HEK293T (cell line): ENCODE measurements around the gene PLXDC1.

Experiments used
- CTCF ChIA-PET: fragments of 350-600 bp; formaldehyde crosslinking; extraction: SDS; loops from one replicate; lab custom pipeline; 2021; ENCODE audit warnings: antibody characterized with exemption, inconsistent platforms; lab: Yijun Ruan, JAX
- POLR2A ChIA-PET: fragments of 350-600 bp; formaldehyde crosslinking; extraction: SDS; loops from one replicate; lab custom pipeline; 2020; ENCODE audit warnings: antibody characterized with exemption, inconsistent platforms; lab: Yijun Ruan, JAX
- DNase-seq: peaks from one replicate; pipeline ENCODE4 v3.0.0; 2012; ENCODE audit warnings: mixed read lengths; ENCODE audit errors: extremely low spot score
- ARNT ChIP-seq: fragments of 450-650 bp; IDR thresholded peaks from 2 replicates; pipeline ENCODE4 v1.6.1; 2017; ENCODE audit warnings: mild to moderate bottlenecking
- BHLHE40 ChIP-seq: fragments of 450-650 bp; IDR thresholded peaks from 2 replicates; pipeline ENCODE4 v1.6.1; 2016; ENCODE audit warnings: mild to moderate bottlenecking, moderate library complexity, borderline replicate concordance
- CTBP1 ChIP-seq: fragments of 450-650 bp; IDR thresholded peaks from 2 replicates; pipeline ENCODE4 v1.6.1; 2016; ENCODE audit warnings: borderline replicate concordance
- ELF4 ChIP-seq: fragments of 450-650 bp; IDR thresholded peaks from 2 replicates; pipeline ENCODE4 v1.6.1; 2017; ENCODE audit warnings: antibody characterized with exemption
- FOXA1 ChIP-seq: fragments of 450-650 bp; IDR thresholded peaks from 2 replicates; pipeline ENCODE4 v1.6.1; 2016; ENCODE audit warnings: mild to moderate bottlenecking
- FOXK2 ChIP-seq: fragments of 450-650 bp; IDR thresholded peaks from 2 replicates; pipeline ENCODE4 v1.6.1; 2016; ENCODE audit warnings: mild to moderate bottlenecking
- FOXM1 ChIP-seq: fragments of 450-650 bp; IDR thresholded peaks from 2 replicates; pipeline ENCODE4 v1.6.1; 2017; ENCODE audit warnings: mild to moderate bottlenecking, borderline replicate concordance
- HDGF ChIP-seq: fragments of 450-650 bp; IDR thresholded peaks from 2 replicates; pipeline ENCODE4 v1.6.1; 2017; ENCODE audit warnings: antibody characterized with exemption, borderline replicate concordance
- L3MBTL2 ChIP-seq: fragments of 450-650 bp; conservative IDR thresholded peaks from 2 replicates; pipeline ENCODE4 v1.6.1; 2016; ENCODE audit warnings: mild to moderate bottlenecking
- LEF1 ChIP-seq: fragments of 450-650 bp; IDR thresholded peaks from 2 replicates; pipeline ENCODE4 v1.6.1; 2017; ENCODE audit warnings: mild to moderate bottlenecking, borderline replicate concordance
- NFRKB ChIP-seq: fragments of 450-650 bp; IDR thresholded peaks from 2 replicates; pipeline ENCODE4 v1.6.1; 2016; ENCODE audit warnings: mild to moderate bottlenecking, moderate library complexity
- SP1 ChIP-seq: fragments of 450-650 bp; IDR thresholded peaks from 2 replicates; pipeline ENCODE4 v1.6.1; 2017
- SUZ12 ChIP-seq: fragments of 450-650 bp; IDR thresholded peaks from 2 replicates; pipeline ENCODE4 v1.6.1; 2016; ENCODE audit warnings: mild to moderate bottlenecking
- TARDBP ChIP-seq: fragments of 450-650 bp; IDR thresholded peaks from 2 replicates; pipeline ENCODE4 v1.6.1; 2016
- ZNF384 ChIP-seq: fragments of 450-650 bp; IDR thresholded peaks from 2 replicates; pipeline ENCODE4 v1.6.1; 2016
- TF ChIP-seq, protein P1 (sequence below): fragments of 450-650 bp; IDR thresholded peaks from 2 replicates; pipeline ENCODE4 v1.6.1; 2016

Gene PLXDC1

GRCh38 chr17:39084558-39084957 is 66.9 kb downstream of the PLXDC1 start:
- ChIA-PET CTCF (interaction anchor here (0.6 to 1.2 kb wide), 2 partner anchors 15 to 102 kb away, joined by 3 read pairs; no protein-coding TSS in a partner anchor), POLR2A (no interaction called here)
- no peak for DNase-seq
- no peak for TF ChIP-seq HDGF
- TF ChIP-seq ARNT: no peak
- no peak for TF ChIP-seq L3MBTL2
- no peak for TF ChIP-seq TARDBP
- TF ChIP-seq NFRKB: no peak
- TF ChIP-seq LEF1: no peak
- no peak for TF ChIP-seq CTBP1
- TF ChIP-seq SUZ12: no peak

DNA sequence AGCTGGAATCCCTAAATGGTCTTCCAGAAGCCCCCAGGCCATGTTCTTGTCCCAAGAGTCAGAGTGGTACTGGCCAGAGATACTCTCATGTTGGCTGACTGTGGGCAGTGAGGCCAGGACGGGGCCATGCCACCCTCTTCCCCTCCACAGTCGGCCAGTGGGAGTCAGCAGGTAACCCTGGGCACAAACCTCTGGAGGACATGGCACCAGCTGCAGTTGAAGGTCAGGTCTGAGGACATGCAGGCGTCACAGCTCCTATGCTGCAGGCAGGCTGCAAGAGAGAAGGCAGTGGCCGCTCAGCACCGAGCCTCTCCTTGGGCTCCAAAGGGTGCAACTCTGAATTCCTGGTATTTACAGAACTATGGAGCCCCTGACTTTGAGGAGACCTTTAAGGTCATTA is 68.2 kb downstream of the PLXDC1 start:
- DNase-seq: no peak
- CTCF ChIA-PET: interaction anchor here (1.2 kb wide), 1 partner anchor 100 kb away, joined by 3 read pairs; no protein-coding TSS in a partner anchor
- TF ChIP-seq ARNT (no peak), ZNF384 (no peak), HDGF (no peak), L3MBTL2 (no peak), NFRKB (no peak), LEF1 (no peak), CTBP1 (no peak), FOXA1 (no peak), ELF4 (no peak)
- TF ChIP-seq, protein P1, sequence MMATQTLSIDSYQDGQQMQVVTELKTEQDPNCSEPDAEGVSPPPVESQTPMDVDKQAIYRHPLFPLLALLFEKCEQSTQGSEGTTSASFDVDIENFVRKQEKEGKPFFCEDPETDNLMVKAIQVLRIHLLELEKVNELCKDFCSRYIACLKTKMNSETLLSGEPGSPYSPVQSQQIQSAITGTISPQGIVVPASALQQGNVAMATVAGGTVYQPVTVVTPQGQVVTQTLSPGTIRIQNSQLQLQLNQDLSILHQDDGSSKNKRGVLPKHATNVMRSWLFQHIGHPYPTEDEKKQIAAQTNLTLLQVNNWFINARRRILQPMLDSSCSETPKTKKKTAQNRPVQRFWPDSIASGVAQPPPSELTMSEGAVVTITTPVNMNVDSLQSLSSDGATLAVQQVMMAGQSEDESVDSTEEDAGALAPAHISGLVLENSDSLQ: no peak
- POLR2A ChIA-PET: interaction anchor here (0.9 to 1.8 kb wide), 2 partner anchors 9 to 15 kb away, joined by 3 to 6 read pairs; no protein-coding TSS in a partner anchor

DNA sequence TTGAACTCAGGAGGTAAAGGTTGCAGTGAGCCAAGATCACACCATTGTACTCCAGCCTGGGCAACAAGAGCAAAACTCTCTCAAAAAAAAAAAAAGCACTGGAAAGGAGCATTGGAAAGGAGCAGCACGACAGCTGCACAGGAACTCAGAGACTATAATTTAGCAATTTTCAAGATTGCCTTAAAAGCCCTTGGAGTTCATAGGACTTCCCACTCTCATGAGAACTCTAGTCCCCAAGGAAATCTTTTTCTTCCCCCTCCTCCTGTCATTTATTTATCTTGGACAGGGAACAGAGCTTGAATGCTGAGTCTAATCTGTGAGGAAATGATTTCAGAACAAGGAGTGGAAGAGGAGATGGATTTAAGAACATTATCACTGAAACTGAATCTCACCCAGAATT is 69.0 kb downstream of the PLXDC1 start:
- ChIA-PET CTCF (interaction anchor here (0.7 to 1.2 kb wide), 2 partner anchors 99 to 857 kb away, joined by 3 to 4 read pairs; no protein-coding TSS in a partner anchor), POLR2A (interaction anchor here (0.6 to 1.8 kb wide), 2 partner anchors 10 to 30 kb away, joined by 3 to 6 read pairs; no protein-coding TSS in a partner anchor)
- no peak for DNase-seq
- TF ChIP-seq NFRKB: no peak
- TF ChIP-seq FOXM1: no peak
- no peak for TF ChIP-seq BHLHE40
- TF ChIP-seq CTBP1: no peak
- TF ChIP-seq FOXK2: no peak
- no peak for TF ChIP-seq HDGF
- no peak for TF ChIP-seq ELF4
- TF ChIP-seq, protein P1: no peak
- no peak for TF ChIP-seq TARDBP
- no peak for TF ChIP-seq ZNF384

DNA sequence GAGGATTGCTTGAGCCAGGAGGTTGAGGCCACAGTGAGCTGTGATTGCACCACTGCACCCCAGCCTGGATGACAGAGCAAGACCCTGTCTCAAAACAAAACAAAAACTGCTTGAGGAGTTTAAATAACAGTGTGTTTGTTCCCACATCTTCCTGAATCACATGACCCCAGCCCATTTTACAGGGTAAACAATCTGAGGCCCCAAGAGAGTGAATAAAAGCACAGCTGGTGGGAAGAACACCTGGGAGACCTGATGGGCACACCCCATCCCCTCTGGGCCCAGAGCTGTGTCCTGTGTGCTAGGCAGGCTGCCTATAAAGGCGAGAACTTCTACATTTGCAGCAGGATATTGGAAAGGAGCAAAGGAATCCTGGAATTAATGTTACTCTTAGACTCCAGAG is 69.6 kb downstream of the PLXDC1 start:
- POLR2A ChIA-PET: interaction anchor here (1.8 kb wide), 1 partner anchor 11 kb away, joined by 6 read pairs; no protein-coding TSS in a partner anchor
- CTCF ChIA-PET: interaction anchor here (0.7 to 1.2 kb wide), 2 partner anchors 99 to 858 kb away, joined by 3 to 4 read pairs; no protein-coding TSS in a partner anchor

DNA sequence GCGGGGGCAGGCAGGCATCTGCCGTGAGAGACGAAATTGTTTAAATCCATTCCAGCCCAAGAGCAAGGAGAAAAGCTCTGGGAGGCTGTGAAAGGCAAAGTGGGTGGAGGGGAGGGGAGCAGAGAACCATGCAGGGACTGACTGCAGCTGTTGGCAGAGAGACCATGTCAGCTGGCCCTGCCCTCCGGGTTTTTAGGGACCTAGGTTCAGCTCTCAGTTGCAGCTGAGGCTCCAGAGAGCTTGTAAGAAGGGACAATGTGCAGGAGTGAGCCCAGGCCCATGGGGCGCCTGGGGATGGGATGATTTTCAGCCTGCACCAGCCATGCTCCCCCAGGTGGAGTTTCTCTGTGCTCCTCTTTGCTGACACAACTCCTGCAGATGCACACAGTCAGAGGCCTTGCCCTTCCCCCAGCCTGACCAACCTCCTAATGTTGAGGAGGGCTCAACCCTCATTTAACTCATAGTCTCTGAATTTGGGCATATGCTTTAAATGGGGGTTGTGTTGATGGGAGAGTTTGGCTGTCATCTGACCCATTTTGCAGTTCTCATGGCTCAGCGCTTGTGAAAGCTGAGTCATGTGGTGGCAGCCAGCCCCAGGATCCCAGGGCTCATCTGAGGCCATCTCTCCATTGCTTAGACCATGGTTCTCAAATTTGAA is 70.9 kb downstream of the PLXDC1 start:
- TF ChIP-seq ELF4 (no peak), NFRKB (no peak), FOXA1 (no peak), FOXK2 (no peak), SP1 (no peak), CTBP1 (no peak), SUZ12 (no peak), FOXM1 (no peak), ARNT (no peak), L3MBTL2 (no peak), ZNF384 (no peak), BHLHE40 (no peak), LEF1 (no peak), TARDBP (no peak), HDGF (no peak)
- TF ChIP-seq, protein P1: no peak
- CTCF ChIA-PET: interaction anchor here (0.6 kb wide), 2 partner anchors 89 to 101 kb away, joined by 3 to 4 read pairs; no protein-coding TSS in a partner anchor
- DNase-seq: no peak
- POLR2A ChIA-PET: interaction anchor here (1.1 kb wide), 1 partner anchor 8 kb away, joined by 3 read pairs; no protein-coding TSS in a partner anchor

More for the DNA sequence above, 69.6 kb downstream of the PLXDC1 start:
- DNase-seq: no peak
- TF ChIP-seq ARNT (no peak), HDGF (no peak), SP1 (no peak), SUZ12 (no peak), LEF1 (no peak), CTBP1 (no peak), NFRKB (no peak), ELF4 (no peak), ZNF384 (no peak), L3MBTL2 (no peak), TARDBP (no peak), FOXK2 (no peak), BHLHE40 (no peak)
- TF ChIP-seq, protein P1: no peak
